GM23338 (cell line): ENCODE results near the gene HOXA9. TPM values are rescaled to one million over a fixed set of nuclear protein-coding genes. Genes with fewer than 3 reads are reported as not detected.
A peak's percentile ranks its signal among the peaks of the same experiment; 100 is the strongest.

ENCODE experiments used
- ATAC-seq: fragments of 200-7000 bp; cut with Tn5 transposase; 3 replicates; pipeline ENCODE4 v1.9.1; 2020
- DNase-seq: peaks from one replicate; pipeline ENCODE4 v3.0.0-alpha.2; 2015; ENCODE audit warnings: low spot score
- H2AFZ ChIP-seq: fragments of 200-600 bp; sonication (generic); 2 replicates; pipeline ENCODE4 v1.8.0; 2016; ENCODE audit warnings: antibody characterized with exemption, mild to moderate bottlenecking, moderate library complexity
- H3F3A ChIP-seq: fragments of 200-600 bp; sonication (generic); replicated peaks from 2 replicates; pipeline ENCODE4 v1.8.0; 2017; ENCODE audit warnings: antibody characterized with exemption, mixed run types, low read depth
- H3K27ac ChIP-seq: fragments of 200-600 bp; sonication (generic); 2 replicates; pipeline ENCODE4 v1.6.1; 2016; ENCODE audit warnings: low read depth
- H3K27me3 ChIP-seq: fragments of 200-600 bp; sonication (generic); 2 replicates; pipeline ENCODE4 v1.8.0; 2016; ENCODE audit warnings: mild to moderate bottlenecking, mixed run types, moderate library complexity; ENCODE audit not compliant: insufficient read depth
- H3K36me3 ChIP-seq: fragments of 200-600 bp; sonication (generic); 2 replicates; pipeline ENCODE4 v1.8.0; 2016; ENCODE audit warnings: mild to moderate bottlenecking; ENCODE audit not compliant: insufficient read depth
- H3K4me1 ChIP-seq: fragments of 200-600 bp; sonication (generic); 2 replicates; pipeline ENCODE4 v1.8.0; 2016; ENCODE audit warnings: mild to moderate bottlenecking, moderate library complexity; ENCODE audit not compliant: insufficient read depth
- H3K4me2 ChIP-seq: fragments of 200-600 bp; sonication (generic); 2 replicates; pipeline ENCODE4 v1.7.1; 2017; ENCODE audit warnings: mixed run types
- H3K4me3 ChIP-seq: fragments of 200-600 bp; sonication (generic); 2 replicates; pipeline ENCODE4 v1.6.1; 2016; ENCODE audit warnings: mixed run types
- H3K79me2 ChIP-seq: fragments of 200-600 bp; sonication (generic); replicated peaks from 2 replicates; pipeline ENCODE4 v1.8.0; 2017; ENCODE audit warnings: mild to moderate bottlenecking; ENCODE audit not compliant: insufficient read depth
- H3K9me2 ChIP-seq: fragments of 200-600 bp; sonication (generic); 2 replicates; pipeline ENCODE4 v1.8.0; 2017; ENCODE audit not compliant: insufficient read depth
- H4K20me1 ChIP-seq: fragments of 200-600 bp; sonication (generic); replicated peaks from 2 replicates; pipeline ENCODE4 v1.8.0; 2017; ENCODE audit warnings: mild to moderate bottlenecking; ENCODE audit not compliant: insufficient read depth
- H3K27ac Mint-ChIP-seq: 2 replicates; pipeline ENCODE4 v1.8.0; 2020; ENCODE audit warnings: inconsistent platforms, mild to moderate bottlenecking, moderate library complexity, mixed read lengths
- H3K27me3 Mint-ChIP-seq: 3 replicates; pipeline ENCODE4 v1.8.0; 2022; ENCODE audit warnings: low read depth, mild to moderate bottlenecking, moderate library complexity, mixed read lengths, inconsistent platforms; ENCODE audit not compliant: insufficient read depth, poor library complexity
- H3K36me3 Mint-ChIP-seq: 3 replicates; pipeline ENCODE4 v1.8.0; 2021; ENCODE audit warnings: low read depth, mild to moderate bottlenecking, inconsistent platforms, moderate library complexity, mixed read lengths
- H3K4me1 Mint-ChIP-seq: 3 replicates; pipeline ENCODE4 v1.8.0; 2020; ENCODE audit warnings: mild to moderate bottlenecking, inconsistent platforms, mixed read lengths
- H3K4me3 Mint-ChIP-seq: 3 replicates; pipeline ENCODE4 v1.8.0; 2021; ENCODE audit warnings: moderate library complexity, mild to moderate bottlenecking, inconsistent platforms, mixed read lengths
- H3K9me3 Mint-ChIP-seq: 3 replicates; pipeline ENCODE4 v1.8.0; 2020; ENCODE audit warnings: moderate library complexity, mild to moderate bottlenecking, inconsistent platforms, mixed read lengths
- CREB1 ChIP-seq: fragments of 250-450 bp; sonication (Bioruptor Pico); IDR thresholded peaks from 2 replicates; pipeline ENCODE4 v1.5.0; 2020; ENCODE audit warnings: low read depth, mild to moderate bottlenecking, moderate library complexity
- CTCF ChIP-seq, 2 experiments: fragments of 200-600 bp in 1 of 2; sonication (generic) in 1 of 2; conservative IDR thresholded peaks; 2 replicates each; pipeline versions ENCODE4 v1.5.1 to v1.6.1; 2016 to 2017; ENCODE audit warnings: antibody characterized with exemption in 2 of 2, low read depth in 2 of 2, mild to moderate bottlenecking in 2 of 2, moderate library complexity in 1 of 2
- ETS1 ChIP-seq: IDR thresholded peaks from 2 replicates; pipeline ENCODE4 v1.6.1; 2016; ENCODE audit warnings: antibody characterized with exemption
- EZH2 ChIP-seq: fragments of 200-600 bp; sonication (generic); IDR thresholded peaks from one replicate; pipeline ENCODE4 v1.8.0; 2017; ENCODE audit warnings: antibody characterized with exemption, mild to moderate bottlenecking, low read depth; ENCODE audit not compliant: unreplicated experiment
- EZH2phosphoT487 ChIP-seq: fragments of 200-600 bp; sonication (generic); IDR thresholded peaks from one replicate; pipeline ENCODE4 v1.8.1; 2018; ENCODE audit warnings: antibody characterized with exemption; ENCODE audit not compliant: unreplicated experiment
- JUNB ChIP-seq: IDR thresholded peaks from one replicate; pipeline ENCODE4 v1.6.1; 2016; ENCODE audit warnings: antibody characterized with exemption; ENCODE audit not compliant: unreplicated experiment
- NANOG ChIP-seq: IDR thresholded peaks from 2 replicates; pipeline ENCODE4 v1.6.1; 2016; ENCODE audit warnings: antibody characterized with exemption, borderline replicate concordance
- POLR2AphosphoS5 ChIP-seq: IDR thresholded peaks from 2 replicates; pipeline ENCODE4 v1.6.1; 2016; ENCODE audit warnings: antibody characterized with exemption, low read depth
- REST ChIP-seq: IDR thresholded peaks from one replicate; pipeline ENCODE4 v1.6.1; 2018; ENCODE audit warnings: antibody characterized with exemption; ENCODE audit not compliant: unreplicated experiment
- STAT1 ChIP-seq: IDR thresholded peaks from one replicate; pipeline ENCODE4 v1.6.1; 2016; ENCODE audit warnings: antibody characterized with exemption; ENCODE audit not compliant: unreplicated experiment
- ZNF114 ChIP-seq: fragments of 250-450 bp; sonication (Bioruptor Pico); IDR thresholded peaks from 2 replicates; pipeline ENCODE4 v1.5.0; 2020; ENCODE audit warnings: mild to moderate bottlenecking, moderate library complexity
- ZNF331 ChIP-seq: fragments of 250-450 bp; sonication (Bioruptor Pico); IDR thresholded peaks from 2 replicates; pipeline ENCODE4 v1.5.0; 2020; ENCODE audit warnings: low read depth, mild to moderate bottlenecking, moderate library complexity
- ZNF462 ChIP-seq: fragments of 250-450 bp; sonication (Bioruptor Pico); IDR thresholded peaks from 2 replicates; pipeline ENCODE4 v1.5.0; 2020; ENCODE audit warnings: mild to moderate bottlenecking, moderate library complexity
- polyA plus RNA-seq: library from polyadenylated mRNA; unstranded; fragments of >200 nt; fragmentation: Nextera tagmentation; extraction: Ambion mirVana; gene quantifications from 2 replicates; pipeline ENCODE4 v1.2.1, GENCODE V29; 2016
- total RNA-seq: library from RNA; depleted of rRNA; stranded (reverse); fragments of >200 nt; shearing (Covaris generic); gene quantifications from 2 replicates; pipeline ENCODE4 v1.2.3, GENCODE V29; 2014

The HOXA9 gene
- total and polyA plus RNA-seq, 2 experiments from 2014 or later = not detected

- H3K4me3 Mint-ChIP-seq = no peak overlapping the region
- peaks cover 100% of the 10 kb centered on the region for H3K27me3 Mint-ChIP-seq
- ATAC-seq = no peak
- no peak for TF ChIP-seq ZNF114 (CRISPR knock-in tag)
- TF ChIP-seq EZH2phosphoT487 = peak; percentile 98
- TF ChIP-seq CREB1 = no peak
- peak; percentile 83 for TF ChIP-seq EZH2
- no peak for TF ChIP-seq NANOG
- TF ChIP-seq CTCF (conservative IDR thresholded peaks at IDR 0.05; ENCODE audit: low read depth in 2 of 2) = no peak
- no peak for TF ChIP-seq ZNF462 (CRISPR knock-in tag)
- no peak for TF ChIP-seq ZNF331 (CRISPR knock-in tag)
- TF ChIP-seq REST = no peak
- no peak for TF ChIP-seq STAT1
- TF ChIP-seq ETS1 = no peak
- TF ChIP-seq JUNB = no peak
- no peak for TF ChIP-seq POLR2AphosphoS5
- peaks cover 13% of the 10 kb centered on the region for H3K4me1 Mint-ChIP-seq
- Histone ChIP-seq H3K27ac (no peak overlapping the region), H3K79me2 (no peaks in the 10 kb centered on the region), H3K4me3 (no peak overlapping the region), H3K27me3 (peaks cover 100% of the 10 kb centered on the region), H2AFZ (no peak overlapping the region), H3F3A (peaks cover 32% of the 10 kb centered on the region), H3K4me2 (no peak overlapping the region), H3K36me3 (no peaks in the 10 kb centered on the region; the same call in 1 of the 2 replicates), H3K4me1 (peaks cover 4% of the 10 kb centered on the region), H4K20me1 (peaks cover 51% of the 10 kb centered on the region), H3K9me2 (no peaks in the 10 kb centered on the region)
- H3K36me3 Mint-ChIP-seq = no peaks in the 10 kb centered on the region; the same call in 2 of the 3 replicates
- H3K27ac Mint-ChIP-seq = no peak overlapping the region
- DNase-seq = peak; percentile 32
- H3K9me3 Mint-ChIP-seq = peaks cover 11% of the 10 kb centered on the region; the same call in 2 of the 3 replicates
These were observed 726 bp upstream of the HOXA9 start for GRCh38 chr7:27165996-27166530.
